ENCODE measurements around the gene CES5A. TPM values are rescaled to one million over a fixed set of nuclear protein-coding genes. Genes with fewer than 3 reads are reported as not detected.

CES5A gene
- total RNA-seq, 3 donors from 2014 or later (not counting 1 experiment from before 2014, with no cell fraction given): not detected

GRCh38 chr16:55900616-55901393 lies 25.6 kb upstream of the CES5A start:
- H3K27ac ChIP-seq (ENCODE audit: low read length): no peak overlapping the region
- intact Hi-C loops (cut with micrococcal nuclease): no loop called here
- H3K9me3 ChIP-seq (ENCODE audit: control insufficient read depth, insufficient read depth, low read length): no peaks in the 10 kb centered on the region
- H3K4me3 ChIP-seq (ENCODE audit: low read length): no peak overlapping the region
- ATAC-seq (no peak), DNase-seq (no peak)
- 69% methylated on average over 3 of the region's 5 CpGs for whole genome bisulfite sequencing (ENCODE audit: insufficient coverage)
- no peaks in the 10 kb centered on the region for H3K4me1 Mint-ChIP-seq
- peaks cover 0 to 5% of the 10 kb centered on the region in 2 donors for H3K9me3 Mint-ChIP-seq
- no peaks in the 10 kb centered on the region for H3K36me3 ChIP-seq (ENCODE audit: control insufficient read depth, insufficient read depth, low read length)
- H3K36me3 Mint-ChIP-seq: peaks cover 9% of the 10 kb centered on the region
- no peaks in the 10 kb centered on the region for H3K27me3 ChIP-seq (ENCODE audit: control insufficient read depth, insufficient read depth, low read length)
- no peak overlapping the region for H3K27ac Mint-ChIP-seq
- TF ChIP-seq, protein P1, sequence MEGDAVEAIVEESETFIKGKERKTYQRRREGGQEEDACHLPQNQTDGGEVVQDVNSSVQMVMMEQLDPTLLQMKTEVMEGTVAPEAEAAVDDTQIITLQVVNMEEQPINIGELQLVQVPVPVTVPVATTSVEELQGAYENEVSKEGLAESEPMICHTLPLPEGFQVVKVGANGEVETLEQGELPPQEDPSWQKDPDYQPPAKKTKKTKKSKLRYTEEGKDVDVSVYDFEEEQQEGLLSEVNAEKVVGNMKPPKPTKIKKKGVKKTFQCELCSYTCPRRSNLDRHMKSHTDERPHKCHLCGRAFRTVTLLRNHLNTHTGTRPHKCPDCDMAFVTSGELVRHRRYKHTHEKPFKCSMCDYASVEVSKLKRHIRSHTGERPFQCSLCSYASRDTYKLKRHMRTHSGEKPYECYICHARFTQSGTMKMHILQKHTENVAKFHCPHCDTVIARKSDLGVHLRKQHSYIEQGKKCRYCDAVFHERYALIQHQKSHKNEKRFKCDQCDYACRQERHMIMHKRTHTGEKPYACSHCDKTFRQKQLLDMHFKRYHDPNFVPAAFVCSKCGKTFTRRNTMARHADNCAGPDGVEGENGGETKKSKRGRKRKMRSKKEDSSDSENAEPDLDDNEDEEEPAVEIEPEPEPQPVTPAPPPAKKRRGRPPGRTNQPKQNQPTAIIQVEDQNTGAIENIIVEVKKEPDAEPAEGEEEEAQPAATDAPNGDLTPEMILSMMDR (IDR thresholded peaks at IDR 0.05): no peak
- no peaks in the 10 kb centered on the region for H3K4me1 ChIP-seq (ENCODE audit: control insufficient read depth, insufficient read depth, low read length)
- peaks cover 4 to 17% of the 10 kb centered on the region in 2 donors for H3K27me3 Mint-ChIP-seq (ENCODE audit: low read depth in 2 of 2)
- H3K4me3 Mint-ChIP-seq: no peak overlapping the region

- no peaks in the 10 kb centered on the region for H3K36me3 ChIP-seq (ENCODE audit: control insufficient read depth, insufficient read depth, low read length)
- no peak for DNase-seq
- H3K36me3 Mint-ChIP-seq: peaks cover 9% of the 10 kb centered on the region
- intact Hi-C loops (cut with micrococcal nuclease): no loop called here
- TF ChIP-seq, protein P1 (IDR thresholded peaks at IDR 0.05): no peak
- H3K4me1 Mint-ChIP-seq: no peaks in the 10 kb centered on the region
- peaks cover 0 to 5% of the 10 kb centered on the region in 2 donors for H3K9me3 Mint-ChIP-seq
- no peak for ATAC-seq
- WGBS (ENCODE audit: insufficient coverage): 48% methylated on average over 3 of the region's 3 CpGs
- H3K9me3 ChIP-seq (ENCODE audit: control insufficient read depth, insufficient read depth, low read length): no peaks in the 10 kb centered on the region
- H3K4me3 ChIP-seq (ENCODE audit: low read length): no peak overlapping the region
- no peaks in the 10 kb centered on the region for H3K27me3 ChIP-seq (ENCODE audit: control insufficient read depth, insufficient read depth, low read length)
- H3K4me1 ChIP-seq (ENCODE audit: control insufficient read depth, insufficient read depth, low read length): no peaks in the 10 kb centered on the region
- H3K4me3 Mint-ChIP-seq: no peak overlapping the region
- peaks cover 4 to 17% of the 10 kb centered on the region in 2 donors for H3K27me3 Mint-ChIP-seq (ENCODE audit: low read depth in 2 of 2)
- H3K27ac ChIP-seq (ENCODE audit: low read length): no peak overlapping the region
- no peak overlapping the region for H3K27ac Mint-ChIP-seq
Observed at GRCh38 chr16:55899857-55900256, 24.7 kb upstream of the CES5A start.

DNA sequence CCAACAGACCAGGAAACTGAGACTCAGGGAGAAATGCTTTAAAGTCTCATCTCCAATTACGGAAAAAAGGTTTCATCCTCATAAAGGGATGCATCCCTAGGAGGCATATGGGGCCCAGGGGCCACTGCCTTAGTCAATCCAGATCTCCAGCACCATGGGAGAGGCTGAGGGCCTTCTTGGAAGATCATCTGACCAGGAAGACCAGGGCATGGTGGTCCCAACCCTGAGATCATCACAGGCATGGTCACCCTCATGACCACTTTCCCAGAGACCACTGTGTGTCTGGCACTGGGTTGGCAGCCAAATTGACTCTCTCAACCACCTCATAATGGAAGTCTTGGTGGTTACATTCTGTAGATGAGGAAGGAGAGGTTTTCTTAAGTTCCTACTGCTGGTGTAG lies 23.4 kb upstream of the CES5A start:
- ATAC-seq: no peak
- 100% methylated on average over 1 of the region's 1 CpG for WGBS (ENCODE audit: insufficient coverage)
- TF ChIP-seq, protein P1 (IDR thresholded peaks at IDR 0.05): no peak
- no peaks in the 10 kb centered on the region for H3K9me3 ChIP-seq (ENCODE audit: control insufficient read depth, insufficient read depth, low read length)
- no peak for DNase-seq
- no peaks in the 10 kb centered on the region for H3K4me1 Mint-ChIP-seq
- peaks cover 3 to 10% of the 10 kb centered on the region in 2 donors for H3K27me3 Mint-ChIP-seq (ENCODE audit: low read depth in 2 of 2)
- no peaks in the 10 kb centered on the region for H3K4me1 ChIP-seq (ENCODE audit: control insufficient read depth, insufficient read depth, low read length)
- H3K36me3 Mint-ChIP-seq: peaks cover 3% of the 10 kb centered on the region
- H3K27ac ChIP-seq (ENCODE audit: low read length): no peak overlapping the region
- no peak overlapping the region for H3K27ac Mint-ChIP-seq
- H3K4me3 ChIP-seq (ENCODE audit: low read length): no peak overlapping the region
- H3K9me3 Mint-ChIP-seq: peaks cover 0 to under 1% of the 10 kb centered on the region in 2 donors
- H3K4me3 Mint-ChIP-seq: no peak overlapping the region
- H3K27me3 ChIP-seq (ENCODE audit: control insufficient read depth, insufficient read depth, low read length): no peaks in the 10 kb centered on the region
- intact Hi-C loops (cut with micrococcal nuclease): no loop called here
- no peaks in the 10 kb centered on the region for H3K36me3 ChIP-seq (ENCODE audit: control insufficient read depth, insufficient read depth, low read length)

All from natural killer cell (primary cell).